A673 (cell line): Measurements from ENCODE around the gene MTHFSD.

ENCODE experiments used
- CTCF ChIP-seq: fragments of 300-800, 200-600 bp; sonication (generic); conservative IDR thresholded peaks from 2 replicates; pipeline ENCODE4 v1.5.1; 2017; ENCODE audit warnings: low read depth, mild to moderate bottlenecking, antibody characterized with exemption, low read length, moderate library complexity, mixed read lengths
- EZH2 ChIP-seq: fragments of 200-600 bp; sonication (generic); IDR thresholded peaks from 2 replicates; pipeline ENCODE4 v1.6.1; 2017; ENCODE audit warnings: borderline replicate concordance, low read depth, mild to moderate bottlenecking, mixed read lengths, antibody characterized with exemption, low read length; ENCODE audit not compliant: poor library complexity, severe bottlenecking

- TF ChIP-seq CTCF (no peak), EZH2 (no peak)
Measured at GRCh38 chr16:86576591-86577313, 21.7 kb upstream of the MTHFSD start.
